A549 treated with AZD2906 at 1 μM for 4 hours (cell line): ENCODE results near the gene CD7. TPM values are rescaled to one million over a fixed set of nuclear protein-coding genes. Genes with fewer than 3 reads are reported as not detected.

Experiments
- total RNA-seq: library from RNA; stranded (reverse); fragments of 200-300 nt; extraction: Qiagen RNA extraction; gene quantifications from 5 replicates; pipeline ENCODE4 v1.2.3, GENCODE V29; 2022

The CD7 gene
- 0.16 to 0.24 TPM (median 0.19 TPM) in 4 of 5 replicates, not detected in the other for total RNA-seq

GRCh38 chr17:82317394-82318168 lies at the start of gene CD7:
Gene CD7, minus strand, starts transcription at chr17:82317608. Its CDS starts 113 bp downstream, at chr17:82317495.

GRCh38 chr17:82358465-82359350 lies 41.3 kb upstream of the CD7 start, which contains the start of gene TEX19:
Gene TEX19, plus strand, starts transcription at chr17:82359247. Its CDS starts 2,904 bp downstream, at chr17:82362151.

GRCh38 chr17:82333279-82334171 lies 16.1 kb upstream of the CD7 start, which contains the start of gene SECTM1:
Gene SECTM1, minus strand, starts transcription at chr17:82333766. Its CDS starts 6,526 bp downstream, at chr17:82327240.

GRCh38 chr17:82273327-82274133 lies 43.9 kb downstream of the CD7 start, which contains the start of gene CSNK1D:
Gene CSNK1D, minus strand, starts transcription at chr17:82273700. Its CDS starts 319 bp downstream, at chr17:82273381.

Other genes starting within 250 kb of the CD7 start
- gene FASN, start 219.4 kb downstream of the CD7 start, total RNA-seq, result 112 to 154 TPM (median 145 TPM) in 5 replicates
- gene CCDC57, start 104.8 kb downstream of the CD7 start, total RNA-seq, result 15.5 to 29.5 TPM (median 28.3 TPM) in 5 replicates
- gene SLC16A3, start 88.6 kb downstream of the CD7 start, total RNA-seq, result 134 to 178 TPM (median 170 TPM) in 5 replicates
- 205 to 236 TPM (median 234 TPM) in 5 replicates for gene CSNK1D, start 43.9 kb downstream of the CD7 start, total RNA-seq
- 1.4 to 2.6 TPM (median 2.1 TPM) in 5 replicates for gene SECTM1, start 16.2 kb upstream of the CD7 start, total RNA-seq
- gene TEX19, start 41.6 kb upstream of the CD7 start, total RNA-seq, result 0.29 to 0.49 TPM (median 0.37 TPM) in 5 replicates
- not detected in 5 replicates for gene UTS2R, start 54.2 kb upstream of the CD7 start, total RNA-seq
- gene HEXD, start 100.7 kb upstream of the CD7 start, total RNA-seq, result 11.2 to 14.8 TPM (median 13.6 TPM) in 5 replicates
- gene OGFOD3, start 101.0 kb upstream of the CD7 start, total RNA-seq, result 20.2 to 26.1 TPM (median 24.0 TPM) in 5 replicates
- 51.0 to 60.8 TPM (median 55.2 TPM) in 5 replicates for gene CYBC1, start 133.1 kb upstream of the CD7 start, total RNA-seq
- gene NARF, start 141.1 kb upstream of the CD7 start, total RNA-seq, result 47.9 to 55.8 TPM (median 52.9 TPM) in 5 replicates
- 47.8 to 55.7 TPM (median 52.0 TPM) in 5 replicates for gene FOXK2, start 202.1 kb upstream of the CD7 start, total RNA-seq